Endothelial cell of hepatic sinusoid (primary cell): ENCODE measurements around the gene CSRNP2.

ENCODE experiments used
- in situ Hi-C: cut with HindIII; loops from 2 replicates; pipeline ENCODE4 v1.10.0; 2017; ENCODE audit warnings: low sequenced_read_pairs

The CSRNP2 gene

GRCh38 chr12:51033048-51033447 lies 50.3 kb downstream of the CSRNP2 start:
- in situ Hi-C loops = no loop called here

- in situ Hi-C loops = no loop called here
Observed at GRCh38 chr12:51028813-51029150, 54.6 kb downstream of the CSRNP2 start.

GRCh38 chr12:51028126-51028812 lies 55.1 kb downstream of the CSRNP2 start:
- in situ Hi-C loops = no loop called here

GRCh38 chr12:51027342-51027835 lies 56.0 kb downstream of the CSRNP2 start:
- in situ Hi-C loops = no loop called here

- in situ Hi-C loops = no loop called here
Observed at GRCh38 chr12:51025836-51026638, 57.4 kb downstream of the CSRNP2 start, which contains the start of gene SLC11A2. TSS of gene SLC11A2 (minus strand) at chr12:51026384. CDS start at chr12:51010728, 15,656 bp downstream.

- in situ Hi-C loops = no loop called here
Observed at GRCh38 chr12:51025338-51025835, 58.0 kb downstream of the CSRNP2 start.

- in situ Hi-C loops = loop anchor here (5.0 to 25.0 kb wide), 3 partner anchors 38 to 237 kb away; no protein-coding TSS in a partner anchor
Observed at GRCh38 chr12:51023625-51024382, 59.6 kb downstream of the CSRNP2 start.

GRCh38 chr12:51021694-51022093 lies 61.7 kb downstream of the CSRNP2 start:
- in situ Hi-C loops = loop anchor here (5.0 to 25.0 kb wide), 3 partner anchors 41 to 234 kb away; no protein-coding TSS in a partner anchor

- in situ Hi-C loops = loop anchor here (5.0 to 25.0 kb wide), 3 partner anchors 42 to 233 kb away; no protein-coding TSS in a partner anchor
Observed at GRCh38 chr12:51020448-51021182, 62.8 kb downstream of the CSRNP2 start.

- in situ Hi-C loops = loop anchor here (5.0 to 25.0 kb wide), 3 partner anchors 42 to 233 kb away; no protein-coding TSS in a partner anchor
Observed at GRCh38 chr12:51019927-51020326, 63.5 kb downstream of the CSRNP2 start.

GRCh38 chr12:51018956-51019355 lies 64.4 kb downstream of the CSRNP2 start:
- in situ Hi-C loops = loop anchor here (25.0 kb wide), 1 partner anchor 232 kb away; no protein-coding TSS in a partner anchor

GRCh38 chr12:51017452-51017851 lies 65.9 kb downstream of the CSRNP2 start:
- in situ Hi-C loops = loop anchor here (25.0 kb wide), 1 partner anchor 230 kb away; no protein-coding TSS in a partner anchor

GRCh38 chr12:51014467-51014866 lies 68.9 kb downstream of the CSRNP2 start:
- in situ Hi-C loops = loop anchor here (25.0 kb wide), 1 partner anchor 227 kb away; no protein-coding TSS in a partner anchor

GRCh38 chr12:51013441-51013840 lies 70.0 kb downstream of the CSRNP2 start:
- in situ Hi-C loops = loop anchor here (25.0 kb wide), 1 partner anchor 226 kb away; no protein-coding TSS in a partner anchor

- in situ Hi-C loops = loop anchor here (25.0 kb wide), 1 partner anchor 225 kb away; no protein-coding TSS in a partner anchor
Observed at GRCh38 chr12:51012570-51013236, 70.7 kb downstream of the CSRNP2 start.

GRCh38 chr12:51011955-51012354 lies 71.4 kb downstream of the CSRNP2 start:
- in situ Hi-C loops = loop anchor here (25.0 kb wide), 1 partner anchor 225 kb away; no protein-coding TSS in a partner anchor
